Measurements from ENCODE around the gene AADACL4.

DNA sequence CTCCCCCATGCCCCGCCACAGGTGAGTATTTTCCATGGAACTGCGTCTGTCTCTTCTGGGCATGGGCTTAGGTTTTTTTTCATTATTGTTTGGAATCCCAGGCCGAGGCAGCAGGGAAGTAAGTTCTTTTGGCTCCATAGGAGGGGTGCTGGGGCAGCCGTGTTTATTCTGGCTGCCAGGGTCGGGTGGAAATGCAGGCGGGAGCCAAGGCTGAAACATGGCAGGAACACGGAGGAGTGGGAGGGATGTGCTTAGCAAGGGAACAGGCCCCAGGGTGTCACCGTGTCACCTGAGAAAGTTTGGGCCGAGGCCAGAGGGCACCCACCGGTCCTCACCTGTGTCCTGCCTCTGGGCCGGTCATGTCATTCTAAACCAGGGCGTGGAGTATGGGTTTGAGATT lies 21.4 kb upstream of the AADACL4 start:
- TF ChIP-seq, protein P1, sequence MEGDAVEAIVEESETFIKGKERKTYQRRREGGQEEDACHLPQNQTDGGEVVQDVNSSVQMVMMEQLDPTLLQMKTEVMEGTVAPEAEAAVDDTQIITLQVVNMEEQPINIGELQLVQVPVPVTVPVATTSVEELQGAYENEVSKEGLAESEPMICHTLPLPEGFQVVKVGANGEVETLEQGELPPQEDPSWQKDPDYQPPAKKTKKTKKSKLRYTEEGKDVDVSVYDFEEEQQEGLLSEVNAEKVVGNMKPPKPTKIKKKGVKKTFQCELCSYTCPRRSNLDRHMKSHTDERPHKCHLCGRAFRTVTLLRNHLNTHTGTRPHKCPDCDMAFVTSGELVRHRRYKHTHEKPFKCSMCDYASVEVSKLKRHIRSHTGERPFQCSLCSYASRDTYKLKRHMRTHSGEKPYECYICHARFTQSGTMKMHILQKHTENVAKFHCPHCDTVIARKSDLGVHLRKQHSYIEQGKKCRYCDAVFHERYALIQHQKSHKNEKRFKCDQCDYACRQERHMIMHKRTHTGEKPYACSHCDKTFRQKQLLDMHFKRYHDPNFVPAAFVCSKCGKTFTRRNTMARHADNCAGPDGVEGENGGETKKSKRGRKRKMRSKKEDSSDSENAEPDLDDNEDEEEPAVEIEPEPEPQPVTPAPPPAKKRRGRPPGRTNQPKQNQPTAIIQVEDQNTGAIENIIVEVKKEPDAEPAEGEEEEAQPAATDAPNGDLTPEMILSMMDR (conservative IDR thresholded peaks at IDR 0.05; ENCODE audit: low read depth in 2 of 2) = no peak
- no peak for TF ChIP-seq EZH2phosphoT487 (IDR thresholded peaks at IDR 0.05; ENCODE audit: unreplicated experiment)
- no peak for TF ChIP-seq POLR2AphosphoS5 (IDR thresholded peaks at IDR 0.05; ENCODE audit: low read depth)
- TF ChIP-seq EZH2 (IDR thresholded peaks at IDR 0.05; ENCODE audit: low read depth, unreplicated experiment) = no peak
- no peak for TF ChIP-seq CREB1 (CRISPR knock-in tag; IDR thresholded peaks at IDR 0.05; ENCODE audit: low read depth)
- TF ChIP-seq NANOG (IDR thresholded peaks at IDR 0.05; ENCODE audit: borderline replicate concordance) = no peak
- TF ChIP-seq JUNB (IDR thresholded peaks at IDR 0.05; ENCODE audit: unreplicated experiment) = no peak
- TF ChIP-seq, protein P2, sequence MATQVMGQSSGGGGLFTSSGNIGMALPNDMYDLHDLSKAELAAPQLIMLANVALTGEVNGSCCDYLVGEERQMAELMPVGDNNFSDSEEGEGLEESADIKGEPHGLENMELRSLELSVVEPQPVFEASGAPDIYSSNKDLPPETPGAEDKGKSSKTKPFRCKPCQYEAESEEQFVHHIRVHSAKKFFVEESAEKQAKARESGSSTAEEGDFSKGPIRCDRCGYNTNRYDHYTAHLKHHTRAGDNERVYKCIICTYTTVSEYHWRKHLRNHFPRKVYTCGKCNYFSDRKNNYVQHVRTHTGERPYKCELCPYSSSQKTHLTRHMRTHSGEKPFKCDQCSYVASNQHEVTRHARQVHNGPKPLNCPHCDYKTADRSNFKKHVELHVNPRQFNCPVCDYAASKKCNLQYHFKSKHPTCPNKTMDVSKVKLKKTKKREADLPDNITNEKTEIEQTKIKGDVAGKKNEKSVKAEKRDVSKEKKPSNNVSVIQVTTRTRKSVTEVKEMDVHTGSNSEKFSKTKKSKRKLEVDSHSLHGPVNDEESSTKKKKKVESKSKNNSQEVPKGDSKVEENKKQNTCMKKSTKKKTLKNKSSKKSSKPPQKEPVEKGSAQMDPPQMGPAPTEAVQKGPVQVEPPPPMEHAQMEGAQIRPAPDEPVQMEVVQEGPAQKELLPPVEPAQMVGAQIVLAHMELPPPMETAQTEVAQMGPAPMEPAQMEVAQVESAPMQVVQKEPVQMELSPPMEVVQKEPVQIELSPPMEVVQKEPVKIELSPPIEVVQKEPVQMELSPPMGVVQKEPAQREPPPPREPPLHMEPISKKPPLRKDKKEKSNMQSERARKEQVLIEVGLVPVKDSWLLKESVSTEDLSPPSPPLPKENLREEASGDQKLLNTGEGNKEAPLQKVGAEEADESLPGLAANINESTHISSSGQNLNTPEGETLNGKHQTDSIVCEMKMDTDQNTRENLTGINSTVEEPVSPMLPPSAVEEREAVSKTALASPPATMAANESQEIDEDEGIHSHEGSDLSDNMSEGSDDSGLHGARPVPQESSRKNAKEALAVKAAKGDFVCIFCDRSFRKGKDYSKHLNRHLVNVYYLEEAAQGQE (IDR thresholded peaks at IDR 0.05; ENCODE audit: unreplicated experiment) = no peak
- no peak for TF ChIP-seq ZNF114 (CRISPR knock-in tag; IDR thresholded peaks at IDR 0.05)

All from GM23338 (cell line).